ENCODE measurements around the gene AHDC1.
A peak's percentile ranks its signal among the peaks of the same experiment; 100 is the strongest.
"Not testable (repeated sequence)": the region's sequence is repeated elsewhere in the genome, so short reads cannot be mapped to it uniquely, and the experiment has no call there.

AHDC1 gene

GRCh38 chr1:27548136-27548853 is 55.6 kb downstream of the AHDC1 start:
- DNase-seq (ENCODE audit: low read depth), result no peak

GRCh38 chr1:27547220-27548116 is 56.5 kb downstream of the AHDC1 start:
- no peak for DNase-seq (ENCODE audit: low read depth)

- DNase-seq (ENCODE audit: low read depth), result no peak
These were observed 58.1 kb downstream of the AHDC1 start for GRCh38 chr1:27545876-27546275.

GRCh38 chr1:27545271-27545670 is 58.7 kb downstream of the AHDC1 start:
- DNase-seq (ENCODE audit: low read depth), result no peak

- no peak for DNase-seq (ENCODE audit: low read depth)
These were observed 59.1 kb downstream of the AHDC1 start for GRCh38 chr1:27544834-27545233.

- no peak for DNase-seq (ENCODE audit: low read depth)
These were observed 60.7 kb downstream of the AHDC1 start for GRCh38 chr1:27543284-27543683.

GRCh38 chr1:27542463-27543273 is 61.3 kb downstream of the AHDC1 start:
- no peak for DNase-seq (ENCODE audit: low read depth)

GRCh38 chr1:27539901-27540861 is 63.8 kb downstream of the AHDC1 start:
- DNase-seq (ENCODE audit: low read depth), result peak; percentile 97

GRCh38 chr1:27538793-27539192 is 65.2 kb downstream of the AHDC1 start:
- peak; percentile 93 for DNase-seq (ENCODE audit: low read depth)

GRCh38 chr1:27538305-27538676 is 65.7 kb downstream of the AHDC1 start:
- not testable (repeated sequence) for DNase-seq (ENCODE audit: low read depth)

GRCh38 chr1:27536767-27537166 is 67.2 kb downstream of the AHDC1 start:
- no peak for DNase-seq (ENCODE audit: low read depth)

- no peak for DNase-seq (ENCODE audit: low read depth)
These were observed 67.8 kb downstream of the AHDC1 start for GRCh38 chr1:27536010-27536757.

GRCh38 chr1:27535386-27535785 is 68.6 kb downstream of the AHDC1 start:
- no peak for DNase-seq (ENCODE audit: low read depth)

- DNase-seq (ENCODE audit: low read depth), result no peak
These were observed 71.8 kb downstream of the AHDC1 start for GRCh38 chr1:27531959-27532685.

- no peak for DNase-seq (ENCODE audit: low read depth)
These were observed 73.8 kb downstream of the AHDC1 start for GRCh38 chr1:27530192-27530591.

- no peak for DNase-seq (ENCODE audit: low read depth)
These were observed 74.3 kb downstream of the AHDC1 start for GRCh38 chr1:27529704-27530018.

- no peak for DNase-seq (ENCODE audit: low read depth)
These were observed 74.9 kb downstream of the AHDC1 start for GRCh38 chr1:27528818-27529703.

- no peak for DNase-seq (ENCODE audit: low read depth)
These were observed 75.8 kb downstream of the AHDC1 start for GRCh38 chr1:27527890-27528817.

All from HS-27A (cell line).